Measurements from ENCODE around the gene WBP1.

The WBP1 gene

GRCh38 chr2:74447230-74447999 lies 10.8 kb upstream of the WBP1 start:
- no peaks in the 10 kb centered on the region for H3K36me3 Mint-ChIP-seq (ENCODE audit: low read depth)
- peaks cover 46% of the 10 kb centered on the region for H3K27me3 Mint-ChIP-seq (ENCODE audit: low read depth, poor library complexity)
- DNase-seq: no peak
- no peak for TF ChIP-seq CTCF (IDR thresholded peaks at IDR 0.05)
- H3K27ac Mint-ChIP-seq: no peak overlapping the region
- H3K9me3 Mint-ChIP-seq: no peaks in the 10 kb centered on the region
- H3K4me1 Mint-ChIP-seq: peaks cover 11% of the 10 kb centered on the region
- H3K4me3 Mint-ChIP-seq: no peak overlapping the region

GRCh38 chr2:74448771-74449170 lies 9.5 kb upstream of the WBP1 start:
- Mint-ChIP-seq H3K4me3 (no peak overlapping the region), H3K36me3 (ENCODE audit: low read depth) (no peaks in the 10 kb centered on the region), H3K4me1 (peaks cover 9% of the 10 kb centered on the region), H3K27me3 (ENCODE audit: low read depth, poor library complexity) (peaks cover 49% of the 10 kb centered on the region), H3K9me3 (no peaks in the 10 kb centered on the region), H3K27ac (no peak overlapping the region)
- no peak for TF ChIP-seq CTCF (IDR thresholded peaks at IDR 0.05)
- no peak for DNase-seq

- DNase-seq: no peak
- H3K36me3 Mint-ChIP-seq (ENCODE audit: low read depth): no peaks in the 10 kb centered on the region
- H3K4me3 Mint-ChIP-seq: no peak overlapping the region
- no peak overlapping the region for H3K27ac Mint-ChIP-seq
- TF ChIP-seq CTCF (IDR thresholded peaks at IDR 0.05): no peak
- H3K9me3 Mint-ChIP-seq: no peaks in the 10 kb centered on the region
- H3K4me1 Mint-ChIP-seq: peaks cover 15% of the 10 kb centered on the region
- peaks cover 38% of the 10 kb centered on the region for H3K27me3 Mint-ChIP-seq (ENCODE audit: low read depth, poor library complexity)
Measured at GRCh38 chr2:74450570-74451190, 7.6 kb upstream of the WBP1 start.

- peak; percentile 92 for DNase-seq
- Mint-ChIP-seq H3K4me1 (peaks cover 45% of the 10 kb centered on the region), H3K4me3 (peak within 1 kb of the TSS; percentile 95), H3K27me3 (ENCODE audit: low read depth, poor library complexity) (peaks cover 18% of the 10 kb centered on the region), H3K9me3 (no peaks in the 10 kb centered on the region), H3K36me3 (ENCODE audit: low read depth) (no peaks in the 10 kb centered on the region), H3K27ac (peak within 1 kb of the TSS; percentile 92)
- TF ChIP-seq CTCF (IDR thresholded peaks at IDR 0.05): no peak
Measured at GRCh38 chr2:74454654-74455511, 3.4 kb upstream of the WBP1 start, which contains the start of gene INO80B. Gene INO80B (plus strand): TSS chr2:74455087. CDS start chr2:74455117, 30 bp downstream.

GRCh38 chr2:74457129-74457548 lies 1.1 kb upstream of the WBP1 start:
- Mint-ChIP-seq H3K9me3 (no peaks in the 10 kb centered on the region), H3K36me3 (ENCODE audit: low read depth) (peaks cover 5% of the 10 kb centered on the region), H3K4me3 (peak overlapping the region; percentile 95), H3K4me1 (peaks cover 53% of the 10 kb centered on the region), H3K27me3 (ENCODE audit: low read depth, poor library complexity) (peaks cover 2% of the 10 kb centered on the region), H3K27ac (peak overlapping the region; percentile 97)
- DNase-seq: no peak
- TF ChIP-seq CTCF (IDR thresholded peaks at IDR 0.05): no peak

Measured in nephron progenitor cell (in vitro differentiated cells).